HepG2 (cell line): ENCODE results near the gene SRCIN1. TPM values are rescaled to one million over a fixed set of nuclear protein-coding genes. Genes with fewer than 3 reads are reported as not detected.

Source experiments
- CCAR2 ChIP-seq: fragments of 200-400 bp; formaldehyde crosslinking; optimal IDR thresholded peaks from 2 replicates; pipeline ENCODE3; 2018; ENCODE audit warnings: low read depth, mild to moderate bottlenecking, low read length, moderate library complexity
- CREBL2 ChIP-seq: sonication (generic); formaldehyde crosslinking; IDR thresholded peaks from 2 replicates; pipeline ENCODE4 v1.8.1; 2023; ENCODE audit warnings: missing genetic modification reagents, mild to moderate bottlenecking, borderline replicate concordance
- ISL2 ChIP-seq: sonication (generic); formaldehyde crosslinking; IDR thresholded peaks from 2 replicates; pipeline ENCODE4 v1.5.0; 2020; ENCODE audit warnings: missing genetic modification reagents
- MYC ChIP-seq: sonication (generic); formaldehyde crosslinking; IDR thresholded peaks from 2 replicates; pipeline ENCODE4 v1.9.0; 2021; ENCODE audit warnings: missing genetic modification reagents, borderline replicate concordance
- NONO ChIP-seq, 2 experiments: fragments of 450-650 bp in 1 of 2; sonication (generic) in 1 of 2; formaldehyde crosslinking in 1 of 2; IDR thresholded peaks in 1 of 2; conservative IDR thresholded peaks in 1 of 2; 2 replicates each; pipeline versions ENCODE4 v1.6.1 to v1.8.0; 2017 to 2022; ENCODE audit warnings: mild to moderate bottlenecking in 1 of 2, missing genetic modification reagents in 1 of 2, moderate library complexity in 1 of 2
- PHF8 ChIP-seq: sonication (generic); formaldehyde crosslinking; IDR thresholded peaks from 2 replicates; pipeline ENCODE4 v1.5.0; 2020; ENCODE audit warnings: missing genetic modification reagents
- SAFB2 ChIP-seq: sonication (generic); formaldehyde crosslinking; IDR thresholded peaks from 2 replicates; pipeline ENCODE4 v1.5.1; 2020; ENCODE audit warnings: missing genetic modification reagents, low read depth, mild to moderate bottlenecking, borderline replicate concordance
- STAG1 ChIP-seq: sonication (generic); formaldehyde crosslinking; IDR thresholded peaks from 2 replicates; pipeline ENCODE4 v1.4.0; 2020; ENCODE audit warnings: missing genetic modification reagents
- TEAD3 ChIP-seq: optimal IDR thresholded peaks from 2 replicates; pipeline ENCODE3; 2016; ENCODE audit warnings: borderline replicate concordance
- TOE1 ChIP-seq: sonication (generic); formaldehyde crosslinking; IDR thresholded peaks from 2 replicates; pipeline ENCODE4 v1.4.0; 2020; ENCODE audit warnings: mild to moderate bottlenecking, missing genetic modification reagents
- TOPORS ChIP-seq: sonication (generic); formaldehyde crosslinking; IDR thresholded peaks from 2 replicates; pipeline ENCODE4 v1.8.0; 2023; ENCODE audit warnings: mild to moderate bottlenecking, missing genetic modification reagents
- ZNF101 ChIP-seq: sonication (generic); formaldehyde crosslinking; IDR thresholded peaks from 2 replicates; pipeline ENCODE4 v1.4.0; 2020; ENCODE audit warnings: mild to moderate bottlenecking, low read depth, missing genetic modification reagents, borderline replicate concordance
- ZNF138 ChIP-seq: sonication (generic); formaldehyde crosslinking; IDR thresholded peaks from 2 replicates; pipeline ENCODE4 v1.5.0; 2020; ENCODE audit warnings: mild to moderate bottlenecking, low read depth, missing genetic modification reagents
- ZNF326 ChIP-seq: sonication (generic); formaldehyde crosslinking; IDR thresholded peaks from 2 replicates; pipeline ENCODE4 v1.4.0; 2020; ENCODE audit warnings: missing genetic modification reagents, borderline replicate concordance
- ZNF343 ChIP-seq: sonication (generic); formaldehyde crosslinking; IDR thresholded peaks from 2 replicates; pipeline ENCODE4 v1.4.0; 2020; ENCODE audit warnings: mild to moderate bottlenecking, missing genetic modification reagents
- ZNF781 ChIP-seq: sonication (generic); formaldehyde crosslinking; IDR thresholded peaks from 2 replicates; pipeline ENCODE4 v1.5.1; 2020; ENCODE audit warnings: borderline replicate concordance, mild to moderate bottlenecking, missing genetic modification reagents; ENCODE audit errors: not compliant biosample characterization
- polyA plus RNA-seq, 8 experiments: library from polyadenylated mRNA; depleted of rRNA in 3 of 8; stranded (reverse) in 7 of 8; unstranded in 1 of 8; fragments of >200 nt; fragmentation: Illumina TruSeq in 4 of 8; extraction: Trizol in 4 of 8; gene quantifications; 2 replicates each; pipeline versions ENCODE4 v1.2.1 to v1.2.3, GENCODE V29; 2011 to 2016; ENCODE audit warnings: low read depth in 4 of 8, missing spikeins in 1 of 8, mixed read lengths in 1 of 8; ENCODE audit not compliant: insufficient read depth in 1 of 8
- total RNA-seq, 5 experiments: library from RNA; depleted of rRNA; stranded (reverse); fragments of >200 nt; fragmentation: Illumina TruSeq; extraction: Trizol; gene quantifications; 2 replicates each; pipeline ENCODE4 v1.2.3, GENCODE V29; 2016; ENCODE audit warnings: low read depth in 1 of 5
- TF ChIP-seq, protein P1 (sequence below): sonication (generic); formaldehyde crosslinking; IDR thresholded peaks from 2 replicates; pipeline ENCODE4 v1.8.0; 2022; ENCODE audit warnings: mild to moderate bottlenecking, missing genetic modification reagents
- TF ChIP-seq, protein P2 (sequence below): sonication (generic); formaldehyde crosslinking; conservative IDR thresholded peaks from 2 replicates; pipeline ENCODE4 v1.8.0; 2022; ENCODE audit warnings: missing genetic modification reagents
- TF ChIP-seq, protein P3 (sequence below): sonication (generic); formaldehyde crosslinking; IDR thresholded peaks from 2 replicates; pipeline ENCODE4 v1.4.0; 2020; ENCODE audit warnings: mild to moderate bottlenecking, missing genetic modification reagents

Gene SRCIN1
- total and polyA plus RNA-seq, 2 of the 13 experiments (the other 11 are each of a cell fraction or from before 2014, with no cell fraction given): 1.2 to 9.6 TPM

DNA sequence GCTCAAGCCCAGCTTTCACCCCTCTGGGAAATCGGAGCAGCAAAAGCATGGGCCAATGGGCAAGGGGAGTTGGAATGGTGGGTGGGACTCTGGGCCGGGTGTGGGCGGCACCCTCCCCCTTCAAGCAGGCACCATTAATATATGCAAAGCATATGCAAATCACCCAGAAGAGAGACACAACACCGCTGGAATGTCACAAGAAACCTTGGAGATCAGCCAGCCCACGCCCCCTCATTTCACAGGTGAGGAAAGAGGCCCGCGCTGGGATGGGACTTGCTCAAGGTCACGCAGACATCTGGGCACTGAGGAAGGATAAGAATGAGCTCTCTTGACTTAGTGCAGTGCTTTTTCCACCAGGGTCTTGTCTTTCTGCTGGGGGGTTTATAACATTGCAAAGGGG is 4.8 kb downstream of the SRCIN1 start (continued):
- TF ChIP-seq MYC (CRISPR knock-in tag) (0 out of 2 replicates have a peak, but pooled peaks have one; percentile 7), ZNF138 (no peak), ZNF101 (no peak), TOPORS (CRISPR knock-in tag) (no peak), CCAR2 (no peak), PHF8 (CRISPR knock-in tag) (0 out of 2 replicates have a peak, but pooled peaks have one; percentile 1), TEAD3 (CRISPR knock-in tag) (peak; percentile 29), SAFB2 (CRISPR knock-in tag) (0 out of 2 replicates have a peak, but pooled peaks have one; percentile 9), STAG1 (CRISPR knock-in tag) (no peak), ZNF781 (CRISPR knock-in tag) (no peak), ISL2 (CRISPR knock-in tag) (no peak), CREBL2 (CRISPR knock-in tag) (no peak), ZNF326 (CRISPR knock-in tag) (no peak), NONO (IDR thresholded peaks at IDR 0.05) (no peak), NONO (CRISPR knock-in tag; conservative IDR thresholded peaks at IDR 0.05) (no peak), TOE1 (CRISPR knock-in tag) (no peak), ZNF343 (0 out of 2 replicates have a peak, but pooled peaks have one; percentile 57)
- TF ChIP-seq, protein P1, sequence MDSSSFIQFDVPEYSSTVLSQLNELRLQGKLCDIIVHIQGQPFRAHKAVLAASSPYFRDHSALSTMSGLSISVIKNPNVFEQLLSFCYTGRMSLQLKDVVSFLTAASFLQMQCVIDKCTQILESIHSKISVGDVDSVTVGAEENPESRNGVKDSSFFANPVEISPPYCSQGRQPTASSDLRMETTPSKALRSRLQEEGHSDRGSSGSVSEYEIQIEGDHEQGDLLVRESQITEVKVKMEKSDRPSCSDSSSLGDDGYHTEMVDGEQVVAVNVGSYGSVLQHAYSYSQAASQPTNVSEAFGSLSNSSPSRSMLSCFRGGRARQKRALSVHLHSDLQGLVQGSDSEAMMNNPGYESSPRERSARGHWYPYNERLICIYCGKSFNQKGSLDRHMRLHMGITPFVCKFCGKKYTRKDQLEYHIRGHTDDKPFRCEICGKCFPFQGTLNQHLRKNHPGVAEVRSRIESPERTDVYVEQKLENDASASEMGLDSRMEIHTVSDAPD (CRISPR knock-in tag): no peak
- TF ChIP-seq, protein P2, sequence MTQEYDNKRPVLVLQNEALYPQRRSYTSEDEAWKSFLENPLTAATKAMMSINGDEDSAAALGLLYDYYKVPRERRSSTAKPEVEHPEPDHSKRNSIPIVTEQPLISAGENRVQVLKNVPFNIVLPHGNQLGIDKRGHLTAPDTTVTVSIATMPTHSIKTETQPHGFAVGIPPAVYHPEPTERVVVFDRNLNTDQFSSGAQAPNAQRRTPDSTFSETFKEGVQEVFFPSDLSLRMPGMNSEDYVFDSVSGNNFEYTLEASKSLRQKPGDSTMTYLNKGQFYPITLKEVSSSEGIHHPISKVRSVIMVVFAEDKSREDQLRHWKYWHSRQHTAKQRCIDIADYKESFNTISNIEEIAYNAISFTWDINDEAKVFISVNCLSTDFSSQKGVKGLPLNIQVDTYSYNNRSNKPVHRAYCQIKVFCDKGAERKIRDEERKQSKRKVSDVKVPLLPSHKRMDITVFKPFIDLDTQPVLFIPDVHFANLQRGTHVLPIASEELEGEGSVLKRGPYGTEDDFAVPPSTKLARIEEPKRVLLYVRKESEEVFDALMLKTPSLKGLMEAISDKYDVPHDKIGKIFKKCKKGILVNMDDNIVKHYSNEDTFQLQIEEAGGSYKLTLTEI (CRISPR knock-in tag): no peak
- TF ChIP-seq, protein P3, sequence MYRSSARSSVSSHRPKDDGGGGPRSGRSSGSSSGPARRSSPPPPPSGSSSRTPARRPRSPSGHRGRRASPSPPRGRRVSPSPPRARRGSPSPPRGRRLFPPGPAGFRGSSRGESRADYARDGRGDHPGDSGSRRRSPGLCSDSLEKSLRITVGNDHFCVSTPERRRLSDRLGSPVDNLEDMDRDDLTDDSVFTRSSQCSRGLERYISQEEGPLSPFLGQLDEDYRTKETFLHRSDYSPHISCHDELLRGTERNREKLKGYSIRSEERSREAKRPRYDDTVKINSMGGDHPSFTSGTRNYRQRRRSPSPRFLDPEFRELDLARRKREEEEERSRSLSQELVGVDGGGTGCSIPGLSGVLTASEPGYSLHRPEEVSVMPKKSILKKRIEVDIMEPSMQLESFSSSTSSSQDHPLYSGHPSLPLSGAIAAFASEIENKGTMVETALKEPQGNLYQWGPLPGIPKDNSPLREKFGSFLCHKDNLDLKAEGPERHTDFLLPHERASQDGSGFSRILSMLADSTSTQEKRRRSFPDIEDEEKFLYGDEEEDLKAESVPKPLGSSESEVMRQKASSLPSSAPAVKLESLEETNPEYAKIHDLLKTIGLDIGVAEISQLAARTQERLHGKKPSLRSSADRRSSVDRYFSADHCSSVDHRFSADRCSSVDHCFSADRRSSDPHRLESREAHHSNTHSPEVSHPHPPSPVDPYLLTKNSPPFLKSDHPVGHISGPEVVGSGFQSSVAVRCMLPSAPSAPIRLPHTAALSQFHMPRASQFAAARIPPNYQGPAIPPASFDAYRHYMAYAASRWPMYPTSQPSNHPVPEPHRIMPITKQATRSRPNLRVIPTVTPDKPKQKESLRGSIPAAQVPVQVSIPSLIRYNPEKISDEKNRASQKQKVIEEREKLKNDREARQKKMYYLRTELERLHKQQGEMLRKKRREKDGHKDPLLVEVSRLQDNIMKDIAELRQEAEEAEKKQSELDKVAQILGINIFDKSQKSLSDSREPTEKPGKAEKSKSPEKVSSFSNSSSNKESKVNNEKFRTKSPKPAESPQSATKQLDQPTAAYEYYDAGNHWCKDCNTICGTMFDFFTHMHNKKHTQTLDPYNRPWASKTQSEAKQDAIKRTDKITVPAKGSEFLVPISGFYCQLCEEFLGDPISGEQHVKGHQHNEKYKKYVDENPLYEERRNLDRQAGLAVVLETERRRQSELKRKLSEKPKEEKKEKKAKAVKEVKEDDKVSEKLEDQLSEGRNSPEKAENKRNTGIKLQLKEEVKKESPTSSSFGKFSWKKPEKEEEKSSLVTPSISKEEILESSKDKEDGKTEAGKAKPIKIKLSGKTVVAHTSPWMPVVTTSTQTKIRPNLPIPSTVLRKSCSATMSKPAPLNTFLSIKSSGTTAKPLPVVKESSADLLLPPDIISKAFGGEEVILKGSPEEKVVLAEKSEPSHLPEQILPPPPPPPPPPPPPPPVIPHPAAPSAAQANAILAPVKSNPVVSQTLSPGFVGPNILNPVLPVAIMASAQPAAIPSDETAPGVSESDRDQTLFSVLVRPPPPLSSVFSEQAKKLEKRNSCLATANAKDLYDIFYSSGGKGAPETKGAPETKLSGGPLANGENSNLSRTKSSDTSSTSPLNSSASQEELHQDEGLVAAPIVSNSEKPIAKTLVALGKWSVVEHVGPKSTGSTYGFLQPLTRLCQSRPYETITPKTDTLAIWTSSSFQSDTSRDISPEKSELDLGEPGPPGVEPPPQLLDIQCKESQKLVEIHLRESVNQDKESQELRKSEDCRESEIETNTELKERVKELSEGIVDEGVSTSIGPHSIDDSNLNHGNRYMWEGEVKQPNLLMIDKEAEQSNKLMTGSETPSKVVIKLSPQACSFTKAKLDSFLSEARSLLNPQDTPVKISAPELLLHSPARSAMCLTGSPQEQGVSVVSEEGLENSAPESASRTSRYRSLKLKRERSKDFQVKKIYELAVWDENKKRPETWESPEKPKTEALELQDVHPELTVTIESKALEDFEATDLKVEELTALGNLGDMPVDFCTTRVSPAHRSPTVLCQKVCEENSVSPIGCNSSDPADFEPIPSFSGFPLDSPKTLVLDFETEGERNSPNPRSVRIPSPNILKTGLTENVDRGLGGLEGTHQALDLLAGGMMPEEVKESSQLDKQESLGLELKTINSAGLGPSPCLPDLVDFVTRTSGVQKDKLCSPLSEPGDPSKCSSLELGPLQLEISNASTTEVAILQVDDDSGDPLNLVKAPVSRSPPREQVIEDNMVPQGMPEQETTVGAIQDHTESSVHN: no peak
